Amniotic stem cell (primary cell): ENCODE data around the gene RABGAP1L.
A peak's percentile ranks its signal among the peaks of the same experiment; 100 is the strongest.
"Not testable (repeated sequence)": the region's sequence is repeated elsewhere in the genome, so short reads cannot be mapped to it uniquely, and the experiment has no call there.

ENCODE experiments used
- DNase-seq: peaks from one replicate; lab custom pipeline; 2025; lab: John Stamatoyannopoulos, UW

RABGAP1L gene

DNA sequence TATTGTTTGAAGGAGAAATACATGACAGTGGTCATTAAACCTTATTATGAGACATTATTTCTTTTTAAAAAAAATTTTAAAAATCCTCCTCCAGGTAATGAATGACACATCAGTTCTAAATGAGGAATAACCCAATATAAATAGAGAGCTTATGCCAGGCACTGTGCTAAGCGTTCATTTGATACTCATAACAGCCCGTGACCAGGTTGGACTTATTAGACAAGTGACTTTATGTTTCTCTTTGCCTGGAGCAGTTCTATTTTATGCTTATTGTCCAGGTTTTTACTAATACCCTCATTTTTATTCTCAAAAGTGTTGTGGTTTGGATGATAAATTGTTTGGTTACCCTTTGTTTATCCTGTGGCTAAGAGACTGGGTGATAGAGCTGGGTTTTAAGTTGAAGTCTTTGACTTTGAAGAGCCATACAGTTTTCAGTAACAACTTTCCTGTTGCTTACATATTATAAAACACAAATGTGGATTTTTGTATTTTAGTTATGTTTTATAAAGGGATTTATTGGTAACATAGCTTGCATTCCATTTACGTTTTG is 84.2 kb downstream of the RABGAP1L start:
- no peak for DNase-seq

DNA sequence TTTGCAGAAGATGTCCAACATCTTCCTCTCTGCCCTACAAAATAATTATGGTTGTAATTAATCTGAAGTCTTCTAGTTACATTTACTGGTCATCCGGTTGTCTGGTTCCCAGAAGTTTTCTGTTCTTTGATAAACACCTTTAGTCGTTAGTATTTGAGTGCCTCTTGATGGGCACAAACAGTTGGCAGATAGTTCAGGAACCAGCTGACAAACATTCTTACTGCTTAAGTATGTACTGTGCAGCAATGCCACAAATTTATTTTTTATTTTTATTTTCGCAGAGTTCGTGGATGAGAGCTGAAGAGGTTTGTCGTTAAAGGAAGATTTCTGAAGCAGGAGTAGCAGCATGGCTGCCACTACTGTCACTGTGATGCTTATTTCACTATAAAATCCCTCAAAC is 84.7 kb downstream of the RABGAP1L start:
- no peak for DNase-seq

DNA sequence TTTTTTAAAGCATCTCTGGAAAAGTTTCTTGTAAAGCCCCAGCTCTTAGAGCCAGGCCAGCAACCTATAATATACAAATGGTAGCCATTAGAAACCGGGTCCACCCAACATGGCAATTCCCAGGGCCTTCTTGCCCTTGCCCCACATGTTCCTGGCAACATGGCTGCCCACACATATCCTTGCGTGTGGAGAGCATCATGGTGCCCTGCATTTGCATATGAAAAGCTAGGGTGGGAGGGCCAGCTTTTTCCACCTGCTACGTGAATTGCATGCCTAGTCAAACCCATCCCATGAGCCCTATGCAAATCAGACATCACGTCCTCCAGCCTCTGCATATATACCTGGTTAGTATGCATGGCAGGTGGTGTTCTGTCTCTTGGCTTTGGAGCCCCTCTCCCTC is 88.2 kb downstream of the RABGAP1L start:
- DNase-seq, result no peak

DNA sequence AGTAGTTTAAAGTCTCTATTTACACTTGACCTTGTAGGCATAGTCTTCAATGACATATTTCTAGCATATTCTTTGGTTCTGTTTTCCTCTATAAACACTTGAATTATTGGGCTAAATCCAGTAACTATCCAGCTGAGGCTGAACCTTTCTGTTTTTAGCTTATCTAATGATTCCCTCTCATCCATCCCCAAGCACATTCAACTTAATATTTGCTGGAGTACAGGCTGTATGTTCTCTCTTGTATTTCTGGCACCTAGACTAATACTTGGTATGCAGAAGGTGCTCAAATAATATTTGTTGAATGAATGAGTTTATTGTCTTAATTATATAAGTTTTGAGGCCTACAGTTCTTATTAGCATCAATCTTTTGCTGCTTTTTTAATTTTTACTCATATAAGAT is 88.7 kb downstream of the RABGAP1L start:
- no peak for DNase-seq

DNA sequence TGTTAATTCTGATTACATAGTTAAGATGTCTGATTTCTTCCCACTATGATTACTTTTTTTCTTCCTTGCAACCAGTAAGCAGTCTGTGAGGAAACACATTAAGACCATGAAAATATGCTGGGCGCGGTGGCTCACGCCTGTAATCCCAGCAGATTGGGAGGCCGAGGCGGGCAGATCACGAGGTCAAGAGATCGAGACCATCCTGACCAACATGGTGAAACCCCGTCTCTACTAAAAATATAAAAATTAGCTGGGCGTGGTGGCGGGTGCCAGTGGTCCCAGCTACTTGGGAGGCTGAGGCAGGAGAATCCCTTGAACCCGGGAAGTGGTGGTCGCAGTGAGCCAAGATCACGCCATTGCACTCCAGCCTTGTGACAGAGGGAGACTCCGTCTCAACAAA is 97.1 kb downstream of the RABGAP1L start:
- not testable (repeated sequence) for DNase-seq

DNA sequence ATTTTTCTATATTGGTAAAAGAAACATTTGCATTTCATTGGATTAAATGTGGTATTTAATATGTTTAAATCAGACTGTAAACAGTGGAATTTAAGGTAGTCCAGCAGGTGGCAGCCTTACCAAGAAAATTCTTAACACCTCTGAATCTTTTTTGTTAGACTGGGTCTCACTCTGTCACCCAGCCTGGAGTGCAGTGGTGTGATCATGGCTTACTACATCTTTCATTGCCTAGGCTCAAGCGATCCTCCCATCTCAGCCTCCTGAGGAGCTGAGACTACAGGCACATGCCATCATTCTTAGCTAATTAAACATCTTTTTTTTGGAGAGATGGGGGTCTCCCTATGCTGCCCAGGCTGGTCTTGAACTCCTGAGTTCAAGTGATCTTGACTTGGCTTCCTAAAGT is 98.8 kb downstream of the RABGAP1L start:
- DNase-seq, result no peak

DNA sequence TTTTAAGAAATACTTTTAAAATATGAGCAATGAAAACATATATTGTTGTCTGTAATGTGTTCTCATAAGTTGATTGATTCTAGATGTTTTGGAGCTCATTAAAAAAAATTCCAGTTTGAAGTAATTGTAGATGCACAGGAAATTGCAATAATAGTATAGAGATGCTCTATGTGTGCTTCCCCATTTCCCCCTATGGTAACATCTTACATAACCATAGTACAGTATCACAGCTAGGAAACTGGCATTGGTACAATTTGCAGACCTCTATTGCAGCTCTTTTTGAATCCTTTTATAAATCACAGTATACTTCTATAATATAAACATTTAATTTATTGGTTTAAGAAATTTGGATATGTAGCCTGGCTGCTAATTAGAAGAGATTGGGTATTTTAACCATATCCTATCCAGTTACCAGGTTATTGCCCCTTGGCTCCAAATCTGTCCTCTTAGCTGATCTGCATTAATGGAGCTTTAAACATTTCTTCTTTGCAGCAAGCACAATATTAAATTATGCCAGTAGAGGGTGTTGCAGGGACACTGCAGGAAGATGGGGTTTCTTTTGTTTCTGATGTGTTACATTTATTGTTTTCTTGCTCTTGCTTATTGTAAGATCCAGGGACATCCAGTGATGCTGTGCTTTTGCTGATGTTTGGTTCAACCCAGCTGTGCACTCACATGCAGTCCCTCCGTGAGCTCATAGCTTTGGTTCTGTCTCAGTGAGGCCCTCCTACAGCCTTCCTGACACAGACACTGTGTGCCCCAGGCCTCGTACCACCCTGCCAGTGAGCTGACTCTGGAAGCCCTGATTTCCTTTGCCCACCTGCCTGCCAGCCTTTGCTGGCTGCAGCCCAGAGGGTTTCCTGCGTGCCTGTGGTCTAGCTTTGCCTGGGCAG is 103.3 kb downstream of the RABGAP1L start:
- peak; percentile 18 for DNase-seq

DNA sequence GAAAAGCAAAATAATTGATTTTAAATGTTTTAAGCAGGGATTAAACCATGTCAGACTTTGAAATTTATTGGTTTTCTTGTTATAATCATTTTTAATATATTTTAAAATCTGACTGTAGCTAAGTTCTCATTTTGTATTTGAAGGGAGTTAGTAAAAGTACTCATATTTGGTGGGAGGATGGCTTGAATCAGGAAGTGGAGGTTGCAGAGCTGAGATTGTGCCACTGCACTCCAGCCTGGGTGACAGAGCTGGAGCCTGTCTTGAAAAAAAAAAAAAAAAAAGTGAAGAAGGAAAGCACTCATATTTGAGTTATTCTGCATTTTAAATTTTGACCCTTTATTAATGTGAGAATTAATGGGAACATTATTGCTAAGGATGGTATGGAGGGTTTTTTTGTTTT is 106.0 kb downstream of the RABGAP1L start:
- DNase-seq, result no peak

DNA sequence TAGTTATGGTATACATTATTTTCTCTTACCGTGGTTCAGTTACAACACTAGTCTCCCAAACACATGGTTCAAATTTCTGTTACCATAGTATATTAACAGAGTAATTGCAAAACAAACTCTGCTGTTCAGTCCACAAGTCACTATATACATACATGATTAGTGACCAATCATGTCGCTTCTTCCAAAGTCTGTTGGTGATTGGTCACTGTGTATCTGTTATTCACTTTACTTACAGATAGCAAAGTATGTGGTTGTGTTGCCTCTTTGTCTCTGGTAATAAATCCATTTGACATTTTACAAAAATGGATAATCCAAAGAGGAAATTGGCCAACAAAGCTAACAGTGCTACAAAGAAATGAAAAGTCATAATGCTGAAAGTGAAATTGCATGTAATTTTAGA is 107.2 kb downstream of the RABGAP1L start:
- DNase-seq, result no peak

DNA sequence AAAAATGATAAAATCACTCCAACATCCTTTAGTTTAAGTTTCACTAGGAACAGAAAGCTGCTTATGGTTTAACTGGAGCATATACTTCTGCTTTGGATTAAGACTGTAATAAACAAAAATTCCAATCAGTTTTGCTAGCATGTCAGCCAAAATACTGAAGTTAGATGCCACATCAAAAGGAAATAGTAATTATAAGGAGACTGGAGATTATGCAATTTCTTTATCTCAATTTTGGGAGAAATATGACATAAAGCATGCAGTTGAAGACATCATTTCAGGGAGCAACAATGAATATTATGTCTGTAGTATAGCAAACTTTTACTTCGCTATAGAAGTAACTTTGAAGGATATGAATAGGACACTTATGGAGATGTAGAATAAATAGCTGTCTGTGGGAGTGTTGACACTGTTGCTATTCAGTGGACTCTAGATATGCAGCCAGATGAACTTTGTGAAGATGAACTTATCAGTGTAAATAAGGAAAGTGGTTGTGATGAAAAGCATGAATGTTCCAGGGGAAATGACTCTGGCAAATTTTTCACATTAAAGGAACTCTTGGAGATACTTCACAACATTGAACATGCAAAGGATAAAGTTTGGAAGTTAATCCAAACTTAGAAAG is 107.8 kb downstream of the RABGAP1L start:
- no peak for DNase-seq

DNA sequence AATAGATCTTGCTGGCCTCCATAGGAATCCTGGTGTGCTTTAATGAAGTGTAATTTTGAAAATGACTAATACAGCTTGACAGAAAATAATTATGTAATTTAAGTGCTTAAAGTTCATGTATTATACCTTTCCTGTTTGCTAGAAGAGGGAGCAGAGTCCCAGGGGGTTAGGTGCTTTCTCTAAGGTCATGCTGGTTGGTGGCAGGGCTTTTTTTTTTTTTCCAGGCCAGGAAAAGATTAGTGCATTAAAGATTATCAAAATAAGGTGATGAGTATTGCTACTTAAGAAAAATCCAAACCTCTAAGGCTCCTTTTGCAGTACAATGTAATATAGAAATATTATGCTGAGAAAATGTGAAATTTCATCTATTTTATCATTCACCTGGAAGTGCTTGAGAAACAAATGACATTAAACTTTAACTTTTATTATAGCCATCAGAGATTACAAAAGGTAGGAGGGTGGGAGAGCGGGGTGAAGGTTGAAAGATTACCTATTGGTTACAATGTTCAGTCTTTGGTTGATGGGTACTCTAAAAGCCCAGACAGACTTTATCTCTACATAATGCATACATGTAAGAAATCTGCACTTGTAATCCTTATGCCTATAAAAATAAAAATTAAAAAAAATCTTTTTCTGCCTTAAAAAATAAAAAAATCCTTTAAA is 110.8 kb downstream of the RABGAP1L start:
- DNase-seq, result no peak

DNA sequence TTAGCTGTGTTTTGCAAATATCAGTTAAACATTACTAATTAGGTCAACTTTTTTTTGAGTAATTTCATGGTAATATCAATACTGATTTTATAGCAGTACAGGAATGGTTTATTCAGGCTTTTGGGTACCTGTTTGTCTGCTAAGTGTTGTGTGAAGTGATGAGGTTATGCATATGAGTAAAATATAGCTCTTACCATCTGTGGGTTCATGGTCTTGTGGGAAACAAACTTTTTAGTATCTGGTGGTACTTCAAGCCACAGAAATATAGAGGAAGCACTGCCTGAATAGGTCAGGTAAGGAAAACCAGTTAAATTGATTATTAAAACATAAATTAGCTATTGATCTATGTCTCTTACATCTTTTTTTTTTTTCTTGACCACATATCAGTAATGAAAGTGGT is 113.9 kb downstream of the RABGAP1L start:
- no peak for DNase-seq

DNA sequence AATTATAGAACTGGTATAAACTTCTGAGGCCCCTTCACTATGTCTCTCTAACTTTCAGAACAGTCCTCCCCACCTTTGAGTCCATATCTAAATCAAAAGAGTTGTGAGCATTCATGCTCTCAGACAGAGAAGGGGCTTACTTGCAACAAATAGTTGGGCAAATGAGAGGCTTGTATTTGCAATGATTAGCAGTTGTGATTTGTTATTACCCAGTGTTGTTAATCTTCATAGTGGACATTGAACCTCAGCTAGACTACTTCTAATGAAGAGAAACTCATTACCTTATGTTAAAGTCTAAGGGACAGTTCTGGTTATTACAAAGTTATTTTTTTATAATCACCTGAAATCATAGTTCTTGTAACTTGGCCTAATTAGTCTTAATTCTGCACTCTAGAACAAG is 114.5 kb downstream of the RABGAP1L start:
- no peak for DNase-seq

DNA sequence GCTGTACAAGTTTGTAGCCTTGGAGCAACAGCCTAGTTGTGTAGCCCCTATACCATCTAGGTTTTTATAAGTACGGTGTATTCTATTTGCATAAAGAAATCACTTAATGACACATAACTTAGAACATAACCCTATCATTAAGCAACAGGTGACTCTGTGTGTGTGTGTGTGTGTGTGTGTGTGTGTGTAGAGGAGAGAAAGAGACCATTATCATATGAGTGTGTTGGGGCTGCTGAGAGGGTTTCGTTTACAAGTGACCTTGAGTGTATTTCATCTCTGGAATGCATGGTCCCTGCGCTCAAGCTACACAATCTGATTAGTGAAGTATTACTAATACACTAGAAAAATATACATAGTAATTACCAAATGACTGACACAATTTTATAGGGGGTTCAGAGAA is 115.1 kb downstream of the RABGAP1L start:
- no peak for DNase-seq

DNA sequence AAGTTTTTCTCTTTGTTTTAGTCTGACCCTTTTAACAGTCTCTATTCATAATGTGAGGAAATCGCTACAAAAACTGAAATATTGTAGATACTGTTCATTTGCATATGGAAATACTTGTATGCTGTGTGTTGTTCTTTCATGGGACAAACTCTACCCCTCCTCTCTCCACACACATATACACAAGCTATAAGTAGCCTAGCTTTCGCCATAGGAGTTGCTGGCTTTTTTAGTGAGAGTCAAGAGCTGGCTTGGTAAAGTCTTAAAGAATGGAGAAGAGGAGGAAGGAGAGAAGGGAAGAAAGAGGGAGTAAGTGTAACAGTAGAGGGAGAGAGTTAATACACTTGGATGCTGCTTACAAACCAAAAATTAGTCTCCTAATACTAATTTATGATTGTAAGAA is 115.6 kb downstream of the RABGAP1L start:
- no peak for DNase-seq

DNA sequence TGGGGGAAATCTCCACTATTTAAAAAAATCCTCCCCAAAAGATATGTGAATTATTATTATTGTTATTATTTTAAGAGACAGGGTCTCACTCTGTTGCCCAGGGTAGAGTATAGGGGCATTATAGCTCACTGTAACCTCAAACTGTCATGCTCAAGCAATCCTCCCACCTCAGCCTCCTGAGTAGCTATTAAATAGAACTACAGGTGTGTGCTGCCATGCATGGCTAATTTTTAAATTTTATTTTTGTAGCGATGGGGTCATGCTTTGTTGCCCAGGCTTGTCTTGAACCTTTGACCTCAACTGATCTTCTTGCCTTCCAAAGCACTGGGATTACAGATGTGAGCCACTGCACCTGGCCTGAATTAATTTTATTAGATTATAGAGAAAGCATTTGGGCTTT is 116.8 kb downstream of the RABGAP1L start:
- no peak for DNase-seq

DNA sequence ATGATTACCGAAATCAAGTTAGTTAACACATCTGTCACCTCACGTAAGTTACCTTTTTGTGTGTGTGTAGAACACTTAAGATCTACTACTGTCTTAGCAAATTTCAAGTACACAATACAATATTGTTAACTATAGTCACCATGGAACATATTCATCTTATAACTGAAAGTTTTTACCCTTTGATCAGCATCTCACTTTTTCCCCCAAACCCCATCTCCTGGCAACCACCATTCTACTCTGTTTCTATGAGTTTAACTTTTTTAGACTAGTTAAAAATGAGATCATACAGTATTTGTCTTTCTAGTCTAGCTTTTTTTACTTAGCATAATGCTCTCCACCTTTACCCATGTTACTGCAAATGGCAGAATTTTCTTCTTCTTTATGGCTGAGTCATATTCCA is 124.7 kb downstream of the RABGAP1L start:
- no peak for DNase-seq

DNA sequence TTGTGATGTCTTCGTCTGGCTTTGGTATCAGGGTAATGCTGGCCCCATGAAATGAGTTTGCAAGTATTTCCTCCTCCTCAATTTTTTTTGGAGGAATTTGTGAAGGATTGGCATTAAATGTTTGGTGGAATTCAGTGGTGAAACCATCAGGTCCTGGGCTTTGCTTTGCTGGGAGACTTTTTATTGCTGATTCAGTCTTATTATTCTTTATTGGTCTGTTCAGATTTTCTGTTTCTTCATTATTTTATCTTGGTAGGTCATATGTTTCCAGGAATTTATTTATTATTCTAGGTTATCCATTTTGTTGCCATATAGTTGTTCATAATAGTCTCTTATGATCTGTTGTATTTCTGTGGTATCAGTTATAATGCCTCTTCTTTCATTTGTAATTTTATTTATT is 126.7 kb downstream of the RABGAP1L start:
- no peak for DNase-seq

DNA sequence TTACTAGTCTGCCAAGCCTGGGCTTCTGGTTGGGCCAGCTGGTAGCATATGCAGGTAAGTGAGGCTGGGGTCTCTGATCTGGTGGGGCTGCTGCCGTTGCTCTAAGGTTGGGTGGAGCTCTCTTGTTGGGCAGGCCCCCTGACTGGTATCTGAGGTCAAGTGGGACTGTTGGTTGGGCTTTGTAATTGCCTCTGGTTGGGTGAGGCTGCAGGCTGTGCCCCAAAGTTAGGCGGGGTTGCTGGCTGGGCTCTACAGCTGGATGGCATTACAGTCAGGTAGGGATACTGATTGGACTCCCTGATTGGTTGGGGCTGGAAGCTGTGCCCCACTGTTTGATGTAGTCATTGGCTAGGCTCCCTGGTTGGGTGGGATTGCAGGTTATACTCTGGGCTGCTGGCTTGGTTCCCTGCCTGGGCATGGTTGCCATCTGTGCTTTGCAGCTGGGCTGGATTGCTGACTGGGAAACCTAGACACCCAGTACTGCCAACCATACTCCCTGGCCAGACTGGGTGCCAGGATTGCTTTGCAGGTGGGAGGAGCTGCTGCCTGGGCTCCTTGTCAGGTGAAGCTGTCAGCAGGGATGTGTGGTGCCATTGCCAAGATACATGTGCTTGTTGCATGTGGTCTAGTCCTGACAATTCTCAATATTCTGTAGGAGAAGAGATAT is 130.5 kb downstream of the RABGAP1L start:
- no peak for DNase-seq

DNA sequence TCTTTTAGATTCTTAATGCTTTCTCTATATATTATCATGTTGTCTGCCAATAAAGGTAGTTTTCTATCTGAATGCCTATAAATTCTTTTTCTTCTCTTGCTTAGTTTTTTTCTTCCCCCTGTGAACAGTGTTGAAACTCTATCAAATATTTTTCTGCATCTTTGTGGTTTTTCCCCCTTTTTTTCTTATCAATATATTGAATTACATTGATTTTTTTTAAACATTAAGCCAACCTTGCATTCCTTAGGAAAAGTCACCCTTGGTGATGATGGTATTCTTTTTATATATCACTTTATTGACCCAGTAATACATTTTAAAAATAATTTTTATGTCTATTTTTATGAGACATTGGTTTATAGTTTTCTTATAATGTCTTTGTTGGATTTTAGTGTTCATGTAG is 131.7 kb downstream of the RABGAP1L start:
- DNase-seq, result no peak

DNA sequence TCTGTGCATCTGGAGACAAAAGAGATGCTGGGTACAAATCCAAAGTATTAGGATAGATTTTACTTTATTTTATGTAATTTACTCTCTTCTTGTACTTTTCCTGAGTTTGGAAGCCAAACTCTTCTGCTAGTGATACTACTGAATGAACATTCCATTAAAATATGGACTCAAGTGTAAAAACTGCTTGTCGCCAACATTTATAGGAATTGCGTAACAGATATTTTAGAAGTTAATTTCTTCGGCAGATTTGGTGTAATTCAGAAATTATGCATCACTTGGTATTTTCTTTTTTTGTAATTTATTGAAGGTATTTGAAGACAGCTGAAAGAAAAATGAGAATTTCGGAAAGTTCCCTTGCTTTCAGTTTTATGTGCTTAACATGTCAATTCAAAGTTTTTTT is 137.0 kb downstream of the RABGAP1L start:
- DNase-seq, result no peak

DNA sequence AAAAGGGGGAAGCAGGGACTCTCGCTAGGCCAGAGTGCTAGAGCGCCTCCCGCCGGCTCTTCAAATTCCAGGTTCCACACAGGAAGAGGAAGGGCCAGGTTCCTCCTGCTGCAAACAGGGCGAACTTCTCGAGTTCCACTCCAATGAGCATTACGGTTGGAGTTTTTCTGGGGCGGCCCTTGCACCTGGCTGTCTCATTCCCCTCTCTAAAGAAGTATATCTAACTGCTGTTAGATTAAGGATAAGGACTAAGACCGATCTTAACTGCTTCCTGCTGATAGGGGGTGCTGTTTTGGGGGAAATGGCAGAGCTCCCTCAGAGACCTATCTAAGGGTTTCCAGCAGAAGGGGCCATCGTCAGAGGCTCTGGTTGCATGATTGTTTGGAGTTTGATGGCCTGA is 138.0 kb downstream of the RABGAP1L start:
- no peak for DNase-seq
